HepG2 (cell line): ENCODE data around the gene TUBGCP3. TPM values are rescaled to one million over a fixed set of nuclear protein-coding genes. Genes with fewer than 3 reads are reported as not detected.
A peak's percentile ranks its signal among the peaks of the same experiment; 100 is the strongest.

Source experiments
- ATAC-seq: fragments of 200-7000 bp; cut with Tn5 transposase; 3 replicates; pipeline ENCODE4 v1.9.1; 2020; ENCODE audit warnings: mild to moderate bottlenecking, moderate library complexity
- BruUV-seq: library from RNA; stranded (reverse); fragments of 400-500 nt; replicated peaks from 2 replicates; lab custom pipeline; 2021; lab: Mats Ljungman, UMichigan
- CTCF ChIA-PET: fragments of 300-600 bp; formaldehyde crosslinking; extraction: SDS; loops from one replicate; lab custom pipeline; 2021; ENCODE audit warnings: low total read pairs, inconsistent platforms, low intra/inter-chr PET ratio; lab: Yijun Ruan, JAX
- POLR2A ChIA-PET: fragments of 350-600 bp; sonication (Branson Sonifier 250); formaldehyde crosslinking; loops from one replicate; lab custom pipeline; 2020; ENCODE audit warnings: antibody characterized with exemption, inconsistent platforms; lab: Yijun Ruan, JAX
- DNase-seq: peaks from one replicate; pipeline ENCODE4 v3.0.0-alpha.2; 2015; ENCODE audit warnings: low spot score
- FAIRE-seq: peaks from 3 replicates; lab custom pipeline; 2011; peaks lifted over from hg19 to GRCh38; lab: Jason Lieb, UNC
- H2AFZ ChIP-seq: one replicate; pipeline ENCODE4 v1.6.1; 2011; ENCODE audit warnings: low read length, inconsistent platforms
- H3K27ac ChIP-seq: fragments of 300-600 bp; 3 replicates; pipeline ENCODE4 v1.8.0; 2011; ENCODE audit warnings: mixed run types, mild to moderate bottlenecking, mixed read lengths, low read length, inconsistent platforms; ENCODE audit not compliant: insufficient read depth; ENCODE audit errors: extremely low read length
- H3K27me3 ChIP-seq, 2 experiments: fragments of 200-600 bp in 1 of 2; 2 replicates in 1 of 2; 3 replicates in 1 of 2; pipeline versions ENCODE4 v1.6.0 to v1.8.0; 2011; ENCODE audit warnings: low read length in 2 of 2, mild to moderate bottlenecking in 2 of 2, moderate library complexity in 2 of 2, inconsistent platforms in 1 of 2; ENCODE audit not compliant: insufficient read depth in 2 of 2, control insufficient read depth in 1 of 2
- H3K36me3 ChIP-seq, 2 experiments: fragments of 200-600 bp in 1 of 2; replicated peaks in 1 of 2; 2 replicates in 1 of 2; 3 replicates in 1 of 2; pipeline versions ENCODE4 v1.5.1 to v1.8.0; 2011; ENCODE audit warnings: low read length in 2 of 2, inconsistent platforms in 1 of 2; ENCODE audit not compliant: insufficient read depth in 2 of 2, control insufficient read depth in 1 of 2
- H3K4me1 ChIP-seq: 2 replicates; pipeline ENCODE4 v1.5.1; 2012; ENCODE audit warnings: low read length, inconsistent platforms; ENCODE audit not compliant: insufficient read depth
- H3K4me2 ChIP-seq: 2 replicates; pipeline ENCODE4 v1.6.0; 2011; ENCODE audit warnings: low read depth, low read length, inconsistent platforms
- H3K4me3 ChIP-seq, 3 experiments: fragments of 200-600 bp in 1 of 3; sonication (generic), shearing (Covaris generic) in 1 of 3; replicated peaks in 1 of 3; 2 replicates each; pipeline ENCODE4 v1.5.1; 2011 to 2016; ENCODE audit warnings: low read length in 3 of 3, inconsistent platforms in 2 of 3, low read depth in 2 of 3, mild to moderate bottlenecking in 2 of 3, control low read depth in 1 of 3, mixed read lengths in 1 of 3; ENCODE audit not compliant: insufficient read depth in 1 of 3
- H3K79me2 ChIP-seq: one replicate; pipeline ENCODE4 v1.6.1; 2011; ENCODE audit warnings: low read length, inconsistent platforms; ENCODE audit not compliant: insufficient read depth
- H3K9ac ChIP-seq: 2 replicates; pipeline ENCODE4 v1.6.0; 2011; ENCODE audit warnings: mild to moderate bottlenecking, low read depth, low read length, inconsistent platforms; ENCODE audit not compliant: insufficient read depth
- H3K9me3 ChIP-seq: 2 replicates; pipeline ENCODE4 v1.5.1; 2012; ENCODE audit warnings: mild to moderate bottlenecking, low read length
- H4K20me1 ChIP-seq: 2 replicates; pipeline ENCODE4 v1.6.0; 2011; ENCODE audit warnings: inconsistent platforms, mild to moderate bottlenecking, low read length, moderate library complexity; ENCODE audit not compliant: insufficient read depth
- ATF5 ChIP-seq: sonication (generic); formaldehyde crosslinking; IDR thresholded peaks from 2 replicates; pipeline ENCODE4 v1.4.0; 2020; ENCODE audit warnings: mild to moderate bottlenecking, low read depth, missing genetic modification reagents
- CBX1 ChIP-seq: IDR thresholded peaks from one replicate; pipeline ENCODE4 v1.6.1; 2016; ENCODE audit warnings: antibody characterized with exemption, low read depth
- FOXK2 ChIP-seq: fragments of 450-650 bp; IDR thresholded peaks from 2 replicates; pipeline ENCODE4 v1.6.1; 2016
- KMT2A ChIP-seq: sonication (generic); formaldehyde crosslinking; IDR thresholded peaks from 2 replicates; pipeline ENCODE4 v1.4.0; 2020; ENCODE audit warnings: missing genetic modification reagents
- MAF1 ChIP-seq: sonication (generic); formaldehyde crosslinking; IDR thresholded peaks from 2 replicates; pipeline ENCODE4 v1.5.0; 2020; ENCODE audit warnings: missing genetic modification reagents, borderline replicate concordance
- NCOA1 ChIP-seq: sonication (generic); formaldehyde crosslinking; IDR thresholded peaks from 2 replicates; pipeline ENCODE4 v1.9.0; 2021; ENCODE audit warnings: missing genetic modification reagents
- PBX2 ChIP-seq: IDR thresholded peaks from 2 replicates; pipeline ENCODE4 v1.6.1; 2016; ENCODE audit warnings: control low read depth
- PHF21A ChIP-seq: sonication (generic); formaldehyde crosslinking; IDR thresholded peaks from 2 replicates; pipeline ENCODE4 v1.5.0; 2020; ENCODE audit warnings: mild to moderate bottlenecking, missing genetic modification reagents
- WIZ ChIP-seq: sonication (generic); formaldehyde crosslinking; IDR thresholded peaks from 2 replicates; pipeline ENCODE4 v1.5.1; 2020; ENCODE audit warnings: mild to moderate bottlenecking, missing genetic modification reagents
- ZBTB43 ChIP-seq: sonication (generic); formaldehyde crosslinking; conservative IDR thresholded peaks from 2 replicates; pipeline ENCODE4 v1.4.0; 2020; ENCODE audit warnings: missing genetic modification reagents
- ZNF678 ChIP-seq: sonication (generic); formaldehyde crosslinking; IDR thresholded peaks from 2 replicates; pipeline ENCODE4 v1.4.0; 2020; ENCODE audit warnings: mild to moderate bottlenecking, missing genetic modification reagents
- WGBS: methylation state at CpG from one replicate; pipeline ENCODE4 v1.1.6; 2017; ENCODE audit warnings: low lambda C conversion rate; 5-methylcytosine and 5-hydroxymethylcytosine counted together
- in situ Hi-C: cut with HindIII; loops from 2 replicates; pipeline ENCODE4 v1.10.0; 2017; ENCODE audit warnings: low pct_unique_long_range_greater_than_20kb; ENCODE audit not compliant: extremely low pct_ligation_motif_present
- intact Hi-C: fragments of 100-400 bp; cut with micrococcal nuclease; formaldehyde crosslinking; loops from one replicate; pipeline ENCODE4 v1.10.0; 2022; ENCODE audit not compliant: unreplicated experiment
- polyA plus RNA-seq, 8 experiments: library from polyadenylated mRNA; depleted of rRNA in 3 of 8; stranded (reverse) in 7 of 8; unstranded in 1 of 8; fragments of >200 nt; fragmentation: Illumina TruSeq in 4 of 8; extraction: Trizol in 4 of 8; gene quantifications; 2 replicates each; pipeline versions ENCODE4 v1.2.1 to v1.2.3, GENCODE V29; 2011 to 2016; ENCODE audit warnings: low read depth in 4 of 8, missing spikeins in 1 of 8, mixed read lengths in 1 of 8; ENCODE audit not compliant: insufficient read depth in 1 of 8
- total RNA-seq, 5 experiments: library from RNA; depleted of rRNA; stranded (reverse); fragments of >200 nt; fragmentation: Illumina TruSeq; extraction: Trizol; gene quantifications; 2 replicates each; pipeline ENCODE4 v1.2.3, GENCODE V29; 2016; ENCODE audit warnings: low read depth in 1 of 5

The TUBGCP3 gene
- total and polyA plus RNA-seq, 2 of the 13 experiments (the other 11 are each of a cell fraction or from before 2014, with no cell fraction given), result 12.6 to 15.5 TPM

GRCh38 chr13:112576191-112576590 lies 11.8 kb downstream of the TUBGCP3 start (continued):
- TF ChIP-seq PHF21A (CRISPR knock-in tag), result no peak

- H3K79me2 ChIP-seq, result peaks cover 79% of the 10 kb centered on the region
- FAIRE-seq, result no peak
- peak; percentile 58; the same call in 1 of the 3 replicates for ATAC-seq
- intact Hi-C loops (no loop called here), in situ Hi-C loops (no loop called here)
- H3K27me3 ChIP-seq, result no peaks in the 10 kb centered on the region
- WGBS, result 98% methylated on average over 5 of the region's 5 CpGs
- no peaks in the 10 kb centered on the region for H3K9me3 ChIP-seq
- no peak overlapping the region for H3K4me2 ChIP-seq
- no peak overlapping the region for H3K27ac ChIP-seq
- ChIA-PET POLR2A (no interaction called here), CTCF (no interaction called here)
- no peak overlapping the region for H2AFZ ChIP-seq
- no TSS peak for BruUV-seq
- no peak for DNase-seq
- H3K9ac ChIP-seq, result no peak overlapping the region
- no peak overlapping the region for H3K4me3 ChIP-seq
- H3K4me1 ChIP-seq, result peaks cover 20% of the 10 kb centered on the region
- TF ChIP-seq PBX2 (CRISPR knock-in tag), result no peak
- no peaks in the 10 kb centered on the region; the same call in 1 of the 2 replicates for H4K20me1 ChIP-seq
- no peaks in the 10 kb centered on the region; a peak in 1 of 5 replicates for H3K36me3 ChIP-seq
Measured at GRCh38 chr13:112575675-112576074, 12.3 kb downstream of the TUBGCP3 start.

GRCh38 chr13:112574834-112575613 lies 12.9 kb downstream of the TUBGCP3 start:
- DNase-seq, result no peak
- TF ChIP-seq KMT2A (CRISPR knock-in tag) (no peak), ATF5 (CRISPR knock-in tag) (no peak), WIZ (CRISPR knock-in tag) (no peak), ZBTB43 (CRISPR knock-in tag) (no peak), ZNF678 (CRISPR knock-in tag) (no peak), FOXK2 (no peak), NCOA1 (no peak), MAF1 (CRISPR knock-in tag) (no peak), CBX1 (no peak)

More at GRCh38 chr13:112574834-112575613, 12.9 kb downstream of the TUBGCP3 start:
- no peak for ATAC-seq
- H3K27me3 ChIP-seq, result no peaks in the 10 kb centered on the region
- in situ Hi-C loops, result no loop called here
- no peak overlapping the region for H3K27ac ChIP-seq
- no peaks in the 10 kb centered on the region; a peak in 1 of 5 replicates for H3K36me3 ChIP-seq
- ChIA-PET CTCF (no interaction called here), POLR2A (no interaction called here)
- H3K4me1 ChIP-seq, result peaks cover 20% of the 10 kb centered on the region
- no peak overlapping the region for H3K4me2 ChIP-seq
- intact Hi-C loops, result no loop called here
- H3K4me3 ChIP-seq, result no peak overlapping the region
- H2AFZ ChIP-seq, result no peak overlapping the region
- H3K9me3 ChIP-seq, result no peaks in the 10 kb centered on the region
- H4K20me1 ChIP-seq, result no peaks in the 10 kb centered on the region; the same call in 1 of the 2 replicates
- WGBS, result 95% methylated on average over 7 of the region's 7 CpGs
- BruUV-seq, result no TSS peak
- no peak overlapping the region for H3K9ac ChIP-seq
- H3K79me2 ChIP-seq, result peaks cover 75% of the 10 kb centered on the region
- peak; percentile 8 for FAIRE-seq
